ENCODE data around the gene GGN. TPM values are rescaled to one million over a fixed set of nuclear protein-coding genes. Genes with fewer than 3 reads are reported as not detected.

GGN gene
- total and polyA plus RNA-seq, 9 of the 15 experiments (the other 6 are each of a cell fraction or from before 2014, with no cell fraction given), result 0.15 to 0.33 TPM; not detected in 7

GRCh38 chr19:38335949-38336637 is 51.7 kb downstream of the GGN start (continued):
- TF ChIP-seq ZNF512 (tag; IDR thresholded peaks at IDR 0.05) (peak; percentile 96), KLF16 (IDR thresholded peaks at IDR 0.05) (no peak), ELF1 (tag; IDR thresholded peaks at IDR 0.05) (no peak), KDM5B (IDR thresholded peaks at IDR 0.05; ENCODE audit: insufficient replicate concordance, low read depth, low read length) (peak; percentile 54), ZNF445 (CRISPR knock-in tag; IDR thresholded peaks at IDR 0.05; ENCODE audit: low read depth) (no peak), ZNF121 (CRISPR knock-in tag; conservative IDR thresholded peaks at IDR 0.05) (no peak), MXD1 (CRISPR knock-in tag; IDR thresholded peaks at IDR 0.05; ENCODE audit: borderline replicate concordance, poor library complexity, severe bottlenecking) (no peak), FUS (optimal IDR thresholded peaks at IDR 0.05; ENCODE audit: low read depth, low read length) (no peak), ZNF785 (CRISPR knock-in tag; IDR thresholded peaks at IDR 0.05) (no peak), TCF3 (CRISPR knock-in tag; IDR thresholded peaks at IDR 0.05) (no peak; the same call in 1 of the 2 replicates), TAF7 (tag; IDR thresholded peaks at IDR 0.05) (no peak), MTA2 (IDR thresholded peaks at IDR 0.05; ENCODE audit: low read depth) (no peak; the same call in 1 of the 2 replicates), ESRRB (CRISPR knock-in tag; IDR thresholded peaks at IDR 0.05; ENCODE audit: borderline replicate concordance) (no peak), ETV6 (IDR thresholded peaks at IDR 0.05; ENCODE audit: borderline replicate concordance in 1 of 2, low read depth in 2 of 2, low read length in 1 of 2) (no peak), ETV6 (CRISPR knock-in tag; IDR thresholded peaks at IDR 0.05; ENCODE audit: borderline replicate concordance) (no peak), DNMT1 (IDR thresholded peaks at IDR 0.05) (no peak), ZNF232 (CRISPR knock-in tag; IDR thresholded peaks at IDR 0.05) (no peak), ZNF764 (CRISPR knock-in tag; IDR thresholded peaks at IDR 0.05; ENCODE audit: low read depth) (no peak), SOX6 (IDR thresholded peaks at IDR 0.05) (no peak), CREM (IDR thresholded peaks at IDR 0.05; ENCODE audit: low read depth) (peak; percentile 64), POLR2H (tag; IDR thresholded peaks at IDR 0.05; ENCODE audit: low read depth) (no peak), ELF4 (CRISPR knock-in tag; IDR thresholded peaks at IDR 0.05) (peak; percentile 94), RFX7 (CRISPR knock-in tag; IDR thresholded peaks at IDR 0.05) (no peak), PTBP1 (IDR thresholded peaks at IDR 0.05; ENCODE audit: low read depth, low read length) (no peak), ZKSCAN3 (CRISPR knock-in tag; IDR thresholded peaks at IDR 0.05) (no peak), ZSCAN29 (IDR thresholded peaks at IDR 0.05) (no peak), TAF1 (IDR thresholded peaks at IDR 0.05; ENCODE audit: control insufficient read depth, extremely low read depth, insufficient read depth, low read length, severe bottlenecking) (no peak), TCFL5 (CRISPR knock-in tag; conservative IDR thresholded peaks at IDR 0.05) (no peak), SMARCB1 (IDR thresholded peaks at IDR 0.05; ENCODE audit: insufficient read length, low read depth) (no peak)
- TF ChIP-seq, protein P1, sequence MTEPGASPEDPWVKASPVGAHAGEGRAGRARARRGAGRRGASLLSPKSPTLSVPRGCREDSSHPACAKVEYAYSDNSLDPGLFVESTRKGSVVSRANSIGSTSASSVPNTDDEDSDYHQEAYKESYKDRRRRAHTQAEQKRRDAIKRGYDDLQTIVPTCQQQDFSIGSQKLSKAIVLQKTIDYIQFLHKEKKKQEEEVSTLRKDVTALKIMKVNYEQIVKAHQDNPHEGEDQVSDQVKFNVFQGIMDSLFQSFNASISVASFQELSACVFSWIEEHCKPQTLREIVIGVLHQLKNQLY (CRISPR knock-in tag; conservative IDR thresholded peaks at IDR 0.05), result no peak

Measured in K562 (cell line).